HG02938 (cell line): ENCODE results near the gene ADPRHL1.
"Not testable (repeated sequence)": the region's sequence is repeated elsewhere in the genome, so short reads cannot be mapped to it uniquely, and the experiment has no call there.

Experiments used
- ATAC-seq: cut with Tn5 transposase; IDR thresholded peaks from one replicate; pipeline ENCODE4 v1.9.1; 2021; ENCODE audit warnings: mild to moderate bottlenecking, moderate library complexity; ENCODE audit not compliant: unreplicated experiment

The ADPRHL1 gene

GRCh38 chr13:113456116-113456702, 2.9 kb upstream of the ADPRHL1 start:
- ATAC-seq, result no peak

DNA sequence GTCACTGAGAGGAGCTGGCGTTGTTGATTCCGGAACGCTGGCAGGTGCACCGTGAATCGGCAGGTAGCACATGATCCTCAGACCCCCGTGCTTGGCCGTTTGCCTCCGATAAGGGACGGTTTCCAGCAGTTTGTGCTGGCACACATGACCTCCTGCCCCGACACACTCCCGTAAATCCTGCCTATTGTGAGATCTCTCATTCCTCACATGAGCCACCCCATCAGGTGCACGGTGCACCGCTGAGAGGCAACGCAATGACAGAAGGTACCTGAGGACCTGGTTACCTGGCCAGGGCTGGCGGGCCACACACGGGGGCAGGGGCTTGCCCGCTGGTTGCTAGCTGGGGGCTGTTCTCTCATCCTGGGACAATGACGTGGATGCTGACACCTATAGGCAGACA, 2.1 kb upstream of the ADPRHL1 start:
- ATAC-seq, result no peak

- ATAC-seq, result no peak
Measured at GRCh38 chr13:113454936-113455335, 1.6 kb upstream of the ADPRHL1 start.

- no peak for ATAC-seq
Measured at GRCh38 chr13:113452466-113452865, 822 bp downstream of the ADPRHL1 start.

- no peak for ATAC-seq
Measured at GRCh38 chr13:113451951-113452421, 1.3 kb downstream of the ADPRHL1 start.

DNA sequence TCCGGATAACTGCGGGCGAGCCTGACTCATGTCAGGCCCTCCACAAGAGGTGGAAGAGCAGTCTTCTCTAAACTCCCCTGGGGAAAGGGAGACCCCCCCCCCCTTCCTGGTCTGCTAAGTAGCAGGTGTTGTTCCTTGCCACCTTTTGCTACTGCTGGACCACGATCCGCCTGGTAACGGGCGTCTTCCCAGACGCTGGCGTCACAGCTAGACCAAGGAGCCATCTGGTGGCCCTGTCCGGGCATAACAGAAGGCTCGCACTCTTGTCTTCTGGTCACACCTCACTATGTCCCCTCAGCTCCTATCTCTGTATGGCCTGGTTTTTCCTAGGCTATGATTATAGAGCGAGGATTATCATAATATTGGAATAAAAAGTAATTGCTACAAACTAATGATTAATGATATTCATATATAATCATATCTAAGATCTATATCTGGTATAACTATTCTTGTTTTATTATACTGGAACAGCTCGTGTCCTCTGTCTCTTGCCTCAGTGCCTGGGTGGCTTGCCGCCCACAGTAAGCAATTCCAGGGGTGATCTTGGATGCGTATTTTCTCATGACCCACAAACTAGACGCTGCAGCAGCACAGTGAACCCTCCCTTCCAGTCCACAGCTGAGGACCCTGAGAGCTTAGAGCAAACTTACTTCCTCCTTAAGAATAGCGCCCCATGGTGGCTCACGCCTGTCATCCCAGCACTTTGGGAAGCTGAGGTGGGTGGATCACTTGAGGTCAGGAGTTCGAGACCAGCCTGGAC, 2.2 kb downstream of the ADPRHL1 start:
- ATAC-seq, result not testable (repeated sequence)

- not testable (repeated sequence) for ATAC-seq
Measured at GRCh38 chr13:113450348-113450744, 2.9 kb downstream of the ADPRHL1 start.

DNA sequence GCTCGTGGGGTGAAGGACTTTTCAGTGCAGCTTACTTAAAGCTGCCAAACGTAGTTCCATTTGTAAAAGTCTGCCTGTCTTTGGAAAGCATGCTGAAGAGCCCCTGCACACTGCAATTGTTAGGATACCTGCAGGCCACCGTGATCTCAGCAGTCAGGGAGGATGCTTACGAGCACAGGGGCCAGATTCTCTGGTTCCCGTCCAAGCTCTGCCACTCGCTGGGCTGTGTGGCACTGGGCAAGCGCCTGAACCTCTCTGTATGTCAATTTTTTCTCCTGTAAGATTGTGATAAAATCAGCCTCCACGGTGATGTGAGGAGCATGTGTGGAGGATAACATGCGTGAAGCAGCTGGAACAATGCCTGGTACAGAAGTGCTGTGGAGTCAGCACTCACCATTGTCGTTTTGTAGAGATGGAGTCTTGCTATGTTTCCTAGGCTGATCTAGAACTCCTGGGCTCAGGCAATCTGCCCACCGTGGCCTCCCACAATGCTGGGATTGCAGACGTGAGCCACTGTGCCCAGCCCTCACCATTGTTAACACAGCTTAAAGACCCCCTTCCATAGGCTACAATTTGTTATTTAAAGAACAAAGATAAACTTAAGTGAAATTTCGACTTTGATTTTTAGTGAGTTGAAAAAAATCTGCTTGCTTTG, 3.5 kb downstream of the ADPRHL1 start:
- ATAC-seq, result no peak

DNA sequence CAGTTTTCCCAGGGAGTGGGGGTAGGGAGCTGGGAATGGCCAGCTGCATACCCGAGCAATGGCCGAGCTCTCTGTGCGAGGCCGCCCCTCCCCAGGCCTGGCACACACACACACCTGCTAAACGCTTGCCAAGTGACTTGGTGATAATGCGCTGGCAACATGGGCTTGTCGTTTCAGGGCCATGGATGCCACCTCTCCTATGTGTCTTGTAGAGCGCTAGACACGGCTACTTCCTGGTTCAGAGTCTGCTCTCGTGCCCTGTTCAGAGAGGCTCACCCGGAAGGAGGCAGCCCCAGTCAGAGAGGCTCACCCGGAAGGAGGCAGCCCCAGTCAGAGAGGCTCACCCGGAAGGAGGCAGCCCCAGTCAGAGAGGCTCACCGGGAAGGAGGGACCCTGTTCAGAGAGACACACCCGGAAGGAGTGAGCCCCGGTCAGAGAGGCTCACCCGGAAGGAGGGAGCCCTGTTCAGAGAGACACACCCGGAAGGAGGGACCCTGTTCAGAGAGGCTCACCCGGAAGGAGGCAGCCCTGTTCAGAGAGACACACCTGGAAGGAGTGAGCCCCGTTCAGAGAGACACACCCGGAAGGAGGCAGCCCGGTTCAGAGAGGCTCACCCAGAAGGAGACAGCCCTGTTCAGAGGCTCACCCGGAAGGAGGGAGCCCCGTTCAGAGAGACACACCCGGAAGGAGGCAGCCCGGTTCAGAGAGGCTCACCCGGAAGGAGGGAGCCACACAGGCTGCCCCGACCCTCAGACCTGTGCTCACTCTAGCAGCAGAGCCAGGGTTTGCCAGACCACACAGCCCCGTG, 4.2 kb downstream of the ADPRHL1 start:
- no peak for ATAC-seq

DNA sequence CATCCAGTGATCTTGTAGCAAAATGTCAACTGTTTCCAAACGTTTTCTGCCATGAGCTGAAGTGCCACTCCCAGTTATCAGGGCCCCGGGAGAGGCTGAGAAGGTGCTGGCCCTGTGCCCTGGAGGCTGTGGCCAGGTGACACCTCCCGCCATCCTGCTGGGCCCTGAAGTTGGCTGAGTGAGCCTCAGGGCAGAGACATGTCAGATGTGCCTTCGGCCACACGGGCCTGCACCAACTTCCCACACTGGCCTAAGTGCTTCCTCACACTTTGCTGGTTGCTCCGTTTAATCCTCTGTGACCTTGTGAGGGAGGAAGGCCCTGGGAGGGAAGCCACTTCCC, 4.8 kb downstream of the ADPRHL1 start:
- no peak for ATAC-seq

DNA sequence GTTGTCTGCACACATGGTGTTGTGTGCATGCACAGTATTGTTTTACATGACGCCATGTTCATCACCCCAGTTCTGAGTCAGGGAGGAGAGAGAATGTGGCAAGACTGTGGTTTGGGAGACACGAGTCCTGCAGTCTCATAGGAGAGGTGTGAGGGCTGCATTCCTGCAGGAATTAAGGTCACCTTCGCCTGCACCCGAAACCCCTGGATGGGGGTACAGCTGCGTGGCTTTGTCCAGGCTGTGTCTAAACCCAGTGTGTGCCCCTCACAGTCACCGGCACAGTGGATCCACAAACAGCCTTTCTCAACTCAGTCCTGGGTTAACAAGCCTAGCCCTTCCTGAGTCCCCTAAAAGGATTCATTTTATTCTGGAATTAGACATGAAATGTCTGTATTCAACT, 5.7 kb downstream of the ADPRHL1 start:
- no peak for ATAC-seq

DNA sequence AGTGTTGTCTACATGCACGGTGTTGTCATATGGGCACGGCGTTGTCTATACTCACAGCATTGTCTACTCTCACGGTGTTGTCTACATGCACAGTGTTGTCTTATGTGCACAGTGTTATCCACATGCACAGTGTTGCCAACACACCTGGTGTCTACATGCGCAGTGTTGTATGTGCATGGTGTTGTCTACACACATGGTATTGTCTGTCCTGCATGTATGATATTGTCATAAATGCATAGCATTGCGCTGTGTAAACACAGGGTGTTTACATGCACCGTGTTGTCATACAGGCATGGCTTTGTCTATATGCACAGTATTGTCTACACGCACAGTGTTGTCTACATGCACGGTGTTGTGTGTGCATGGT, 6.8 kb downstream of the ADPRHL1 start:
- no peak for ATAC-seq

- ATAC-seq, result no peak
Measured at GRCh38 chr13:113445791-113446487, 7.3 kb downstream of the ADPRHL1 start.

- no peak for ATAC-seq
Measured at GRCh38 chr13:113443991-113444390, 9.3 kb downstream of the ADPRHL1 start.

- ATAC-seq, result no peak
Measured at GRCh38 chr13:113442985-113443362, 10.3 kb downstream of the ADPRHL1 start.

- ATAC-seq, result no peak
Measured at GRCh38 chr13:113442354-113442984, 10.8 kb downstream of the ADPRHL1 start.

DNA sequence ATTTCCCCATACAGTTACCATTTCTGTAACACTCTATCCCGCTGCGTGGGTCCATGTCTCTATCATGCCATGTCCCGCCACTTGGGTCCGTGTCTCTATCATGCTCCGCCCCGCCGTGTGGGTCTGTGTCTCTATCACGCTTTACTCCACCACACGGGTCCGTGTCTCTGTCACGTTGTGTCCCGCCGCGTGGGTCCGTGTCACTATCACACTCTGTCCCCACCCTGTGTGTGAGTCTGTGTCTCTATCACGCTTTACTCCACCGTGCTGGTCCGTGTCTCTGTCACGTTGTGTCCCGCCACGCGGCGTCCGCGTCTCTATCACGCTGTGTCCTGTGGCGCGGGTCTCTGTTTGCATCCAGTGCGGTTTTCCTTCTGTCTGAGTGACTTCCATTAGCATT, 11.6 kb downstream of the ADPRHL1 start:
- ATAC-seq, result no peak

- ATAC-seq, result no peak
Measured at GRCh38 chr13:113437408-113438010, 15.8 kb downstream of the ADPRHL1 start.

DNA sequence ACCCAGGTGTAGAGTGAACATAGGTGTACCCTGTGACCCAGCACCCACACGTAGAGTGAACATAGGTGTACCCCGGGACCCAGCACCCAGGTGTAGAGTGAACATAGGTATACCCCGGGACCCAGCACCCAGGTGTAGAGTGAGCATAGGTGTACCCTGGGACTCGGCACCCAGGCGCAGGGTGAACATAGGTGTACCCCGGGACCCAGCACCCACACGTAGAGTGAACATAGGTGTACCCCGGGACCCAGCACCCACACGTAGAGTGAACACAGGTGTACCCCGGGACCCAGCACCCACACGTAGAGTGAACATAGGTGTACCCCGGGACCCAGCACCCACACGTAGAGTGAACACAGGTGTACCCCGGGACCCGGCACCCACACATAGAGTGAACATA, 16.4 kb downstream of the ADPRHL1 start:
- not testable (repeated sequence) for ATAC-seq

- not testable (repeated sequence) for ATAC-seq
Measured at GRCh38 chr13:113435907-113436306, 17.4 kb downstream of the ADPRHL1 start.
